Measurements from ENCODE around the gene MRGPRX4.
"Not testable (repeated sequence)": the region's sequence is repeated elsewhere in the genome, so short reads cannot be mapped to it uniquely, and the experiment has no call there.

Gene MRGPRX4

DNA sequence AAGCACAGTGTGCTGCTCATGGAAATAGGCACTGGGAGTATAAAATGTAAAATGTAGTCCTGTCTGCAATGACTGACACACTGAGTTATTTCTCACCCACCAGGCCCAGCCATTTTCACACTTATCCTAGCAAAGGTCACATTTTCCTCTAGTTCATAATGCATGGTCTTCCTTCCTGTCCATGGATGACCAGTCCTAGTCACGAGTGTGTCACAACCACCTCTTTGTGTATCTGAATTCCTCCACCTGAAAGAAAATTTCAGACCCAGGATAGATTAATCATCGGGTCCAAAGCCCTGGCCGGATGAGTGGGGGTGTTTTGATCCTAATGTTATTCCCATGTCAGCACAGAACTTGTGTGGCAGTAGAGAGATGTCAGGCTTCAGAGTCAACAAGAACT is at the start of gene MRGPRX4:
Gene MRGPRX4, plus strand, starts transcription at position 172 of the 400 bp plus-strand sequence. CDS start 420 bp downstream, outside the sequence.
- no peak for DNase-seq

DNA sequence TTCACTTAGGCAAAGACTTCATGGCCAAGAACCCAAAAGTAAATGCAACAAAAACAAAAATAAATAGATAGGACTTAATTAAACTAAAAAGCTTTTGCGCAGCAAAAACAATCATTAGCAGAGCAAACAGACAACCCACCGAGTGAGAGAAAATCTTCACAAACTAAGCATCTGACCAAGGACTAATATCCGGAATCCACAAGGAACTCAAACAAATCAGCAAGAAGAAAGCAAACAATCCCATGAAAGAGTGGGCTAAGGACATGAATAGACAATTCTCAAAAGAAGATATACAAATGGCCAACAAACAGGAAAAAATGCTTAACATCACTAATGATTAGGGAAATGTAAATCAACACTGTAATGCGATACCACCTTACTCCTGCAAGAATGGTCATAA is 41.5 kb upstream of the MRGPRX4 start:
- not testable (repeated sequence) for DNase-seq

DNA sequence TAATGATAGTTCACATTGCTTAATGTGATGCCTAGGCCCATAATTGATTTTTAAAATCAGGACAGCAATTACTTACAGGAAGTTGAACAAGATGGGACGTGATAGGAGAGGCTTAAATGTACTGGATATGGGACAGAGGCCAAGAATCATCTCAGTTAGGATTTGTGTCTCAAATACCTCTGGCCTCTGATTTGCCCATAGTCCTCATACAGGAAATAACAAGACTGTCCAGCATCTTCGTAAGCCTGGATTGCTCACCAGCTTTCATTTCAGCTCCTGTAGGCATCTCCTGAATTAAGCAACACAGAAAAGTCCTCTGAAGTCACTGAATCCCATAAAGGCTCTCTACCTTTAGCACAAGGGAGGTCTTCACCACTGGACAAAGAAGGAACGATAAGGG is 40.3 kb upstream of the MRGPRX4 start, which contains the start of gene MRGPRX3:
Gene MRGPRX3, plus strand, starts transcription at position 231 of the 400 bp plus-strand sequence. CDS start 4,632 bp downstream, outside the sequence.
- DNase-seq = no peak

DNA sequence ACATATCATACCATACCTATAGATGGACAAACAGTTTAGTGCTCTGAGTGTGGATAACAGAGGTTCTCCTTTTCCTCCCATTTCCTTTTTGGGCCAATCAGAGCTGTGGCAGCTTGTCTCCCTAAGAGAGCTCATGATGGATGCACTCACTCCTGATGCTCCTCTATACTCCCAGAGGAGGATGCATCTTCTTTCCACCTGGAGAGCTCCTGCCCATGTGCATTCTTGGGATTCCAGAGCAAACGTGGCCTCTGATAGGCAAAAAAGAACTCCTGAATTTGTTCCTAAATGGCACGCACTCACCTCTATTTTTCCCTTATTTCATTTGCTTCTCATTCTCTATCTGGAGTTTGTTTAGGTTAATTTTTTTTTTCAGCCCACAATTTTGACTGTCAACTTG is 37.3 kb upstream of the MRGPRX4 start:
- no peak for DNase-seq

DNA sequence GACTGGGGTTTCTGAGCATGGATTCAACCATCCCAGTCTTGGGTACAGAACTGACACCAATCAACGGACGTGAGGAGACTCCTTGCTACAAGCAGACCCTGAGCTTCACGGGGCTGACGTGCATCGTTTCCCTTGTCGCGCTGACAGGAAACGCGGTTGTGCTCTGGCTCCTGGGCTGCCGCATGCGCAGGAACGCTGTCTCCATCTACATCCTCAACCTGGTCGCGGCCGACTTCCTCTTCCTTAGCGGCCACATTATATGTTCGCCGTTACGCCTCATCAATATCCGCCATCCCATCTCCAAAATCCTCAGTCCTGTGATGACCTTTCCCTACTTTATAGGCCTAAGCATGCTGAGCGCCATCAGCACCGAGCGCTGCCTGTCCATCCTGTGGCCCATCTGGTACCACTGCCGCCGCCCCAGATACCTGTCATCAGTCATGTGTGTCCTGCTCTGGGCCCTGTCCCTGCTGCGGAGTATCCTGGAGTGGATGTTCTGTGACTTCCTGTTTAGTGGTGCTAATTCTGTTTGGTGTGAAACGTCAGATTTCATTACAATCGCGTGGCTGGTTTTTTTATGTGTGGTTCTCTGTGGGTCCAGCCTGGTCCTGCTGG is 35.3 kb upstream of the MRGPRX4 start:
- DNase-seq = no peak

DNA sequence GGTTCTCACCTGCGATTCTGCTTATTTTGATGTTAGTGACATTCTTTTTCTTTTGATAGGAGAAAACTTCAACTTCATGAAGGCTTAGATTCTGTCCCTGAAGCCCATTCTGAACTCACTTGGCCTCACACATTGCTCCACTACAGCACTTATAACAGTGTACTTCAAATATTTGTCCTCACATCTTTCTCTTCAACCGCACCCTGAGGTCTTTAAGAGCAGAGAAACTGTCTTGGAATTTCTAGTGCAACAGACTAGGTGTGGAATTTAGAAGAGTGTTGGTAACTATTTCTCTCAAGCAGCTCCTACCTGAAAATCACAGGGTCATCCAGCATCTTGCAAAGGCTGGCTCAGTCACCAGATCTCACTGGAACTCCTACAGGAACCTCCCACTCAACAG is 32.5 kb upstream of the MRGPRX4 start:
- DNase-seq = no peak

DNA sequence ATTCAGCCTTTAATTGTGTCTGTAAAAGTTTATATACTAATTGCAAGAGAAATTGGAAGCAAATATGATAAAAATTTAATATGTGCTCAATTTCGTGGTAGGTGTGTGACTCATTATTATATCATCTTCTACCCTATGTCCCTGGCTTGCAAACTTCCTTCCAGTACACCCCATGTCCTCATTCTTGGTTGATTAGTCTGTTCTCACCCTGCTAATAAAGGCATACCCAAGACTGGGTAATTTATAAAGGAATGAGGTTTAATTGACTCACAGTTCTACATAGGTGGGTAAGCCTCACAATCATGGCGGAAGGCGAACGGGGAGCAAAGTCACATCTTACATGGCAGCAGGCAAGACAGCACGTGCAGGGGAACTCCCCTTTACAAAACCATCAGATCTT is 28.4 kb upstream of the MRGPRX4 start:
- no peak for DNase-seq

DNA sequence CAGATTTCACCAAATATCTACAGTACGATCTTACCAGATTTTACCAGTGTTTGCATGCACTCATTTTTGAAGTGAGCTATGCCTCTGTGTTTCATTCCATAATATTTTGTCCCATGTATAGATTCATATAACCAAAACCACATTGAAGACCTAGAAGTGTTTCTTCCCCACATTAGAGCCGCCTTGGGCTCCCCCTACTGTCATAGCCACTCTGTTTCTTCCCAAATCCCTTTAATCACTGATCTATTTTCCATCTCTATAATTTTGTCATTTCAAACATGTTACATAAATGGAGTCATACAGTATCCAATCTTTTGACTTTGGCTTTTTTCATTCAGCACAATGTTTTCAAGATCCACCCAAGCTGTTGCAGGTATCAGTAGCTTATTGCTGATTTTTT is 27.6 kb upstream of the MRGPRX4 start:
- DNase-seq = no peak

DNA sequence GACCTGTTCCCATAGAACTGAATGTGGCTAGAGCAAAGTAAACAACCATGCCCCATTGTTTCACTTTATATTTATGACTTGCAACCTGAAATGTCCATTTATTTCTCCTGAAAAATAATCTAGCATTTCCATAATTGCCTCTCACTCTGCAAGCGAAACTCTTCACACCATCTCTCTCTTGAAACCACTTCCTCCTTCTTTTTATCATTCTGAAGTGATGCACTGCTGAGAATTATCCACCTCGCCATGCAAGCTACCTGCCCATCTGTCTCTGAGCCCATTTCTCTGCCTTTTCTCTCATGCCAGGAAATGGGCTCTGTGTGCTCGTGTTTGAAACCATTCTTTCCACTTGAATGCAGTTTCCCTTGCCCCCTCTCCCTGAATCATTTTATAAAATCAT is 26.8 kb upstream of the MRGPRX4 start:
- no peak for DNase-seq

DNA sequence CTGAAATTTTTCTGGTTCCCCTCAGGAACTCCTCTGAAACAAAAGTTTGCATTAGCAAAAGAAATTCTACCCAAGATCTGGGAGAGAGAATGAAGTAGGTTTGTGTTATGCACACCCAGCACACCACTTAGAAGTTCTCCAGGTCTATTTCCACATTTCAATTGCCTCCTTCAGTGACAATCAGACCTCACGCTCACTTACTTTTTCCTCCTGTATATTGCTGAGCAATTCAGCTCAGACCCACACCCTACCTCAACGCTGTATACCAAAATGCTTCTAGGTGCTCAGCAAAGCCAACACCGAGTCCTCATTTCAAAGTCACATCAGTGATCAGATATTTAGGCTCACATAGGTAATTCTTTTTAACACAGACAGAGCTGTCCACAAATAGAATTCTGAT is 21.1 kb upstream of the MRGPRX4 start:
- DNase-seq = no peak

DNA sequence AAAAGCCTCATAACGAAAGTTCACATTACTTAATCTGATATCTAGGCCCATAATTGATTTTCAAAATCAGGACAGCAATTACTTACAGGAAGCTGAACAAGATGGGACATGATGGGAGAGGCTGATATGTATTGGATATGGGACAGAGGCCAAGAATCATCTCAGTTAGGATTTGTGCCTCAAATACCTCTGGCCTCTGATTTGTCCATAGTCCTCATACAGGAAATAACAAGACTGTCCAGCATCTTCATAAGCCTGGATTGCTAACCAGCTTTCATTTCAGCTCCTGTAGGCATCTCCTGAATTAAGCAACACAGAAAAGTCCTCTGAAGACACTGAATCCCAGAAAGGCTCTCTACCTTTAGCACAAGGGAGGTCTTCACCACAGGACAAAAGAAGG is 4.3 kb upstream of the MRGPRX4 start:
- DNase-seq = no peak

DNA sequence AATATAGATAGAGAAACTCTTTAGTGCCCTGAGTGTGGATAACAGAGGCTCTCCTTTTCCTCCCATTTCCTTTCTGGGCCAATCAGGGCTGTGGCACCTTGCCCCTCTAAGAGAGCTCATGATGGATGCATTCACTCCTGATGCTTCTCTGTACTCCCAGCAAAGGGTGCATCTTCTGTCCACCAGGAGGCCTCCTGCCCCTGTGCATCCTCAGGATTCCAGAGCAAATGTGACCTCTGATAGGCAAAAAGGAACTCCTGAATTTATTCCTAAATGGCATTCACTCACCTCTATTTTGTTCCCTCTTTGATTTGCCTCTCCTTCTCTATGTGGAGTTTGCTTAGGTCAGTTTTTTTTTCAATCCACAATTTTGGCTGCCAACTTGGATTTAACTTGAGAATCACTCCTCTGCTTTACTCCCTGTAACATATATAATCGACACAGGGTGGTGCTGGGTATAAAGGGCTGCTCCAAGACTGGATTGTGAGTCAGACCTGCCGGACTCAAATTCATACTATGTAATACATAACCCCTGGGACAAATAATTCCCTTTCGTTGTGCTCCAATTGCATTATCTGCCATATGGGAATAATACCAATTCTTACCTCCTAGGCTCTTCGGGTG is 1.1 kb upstream of the MRGPRX4 start:
- no peak for DNase-seq

DNA sequence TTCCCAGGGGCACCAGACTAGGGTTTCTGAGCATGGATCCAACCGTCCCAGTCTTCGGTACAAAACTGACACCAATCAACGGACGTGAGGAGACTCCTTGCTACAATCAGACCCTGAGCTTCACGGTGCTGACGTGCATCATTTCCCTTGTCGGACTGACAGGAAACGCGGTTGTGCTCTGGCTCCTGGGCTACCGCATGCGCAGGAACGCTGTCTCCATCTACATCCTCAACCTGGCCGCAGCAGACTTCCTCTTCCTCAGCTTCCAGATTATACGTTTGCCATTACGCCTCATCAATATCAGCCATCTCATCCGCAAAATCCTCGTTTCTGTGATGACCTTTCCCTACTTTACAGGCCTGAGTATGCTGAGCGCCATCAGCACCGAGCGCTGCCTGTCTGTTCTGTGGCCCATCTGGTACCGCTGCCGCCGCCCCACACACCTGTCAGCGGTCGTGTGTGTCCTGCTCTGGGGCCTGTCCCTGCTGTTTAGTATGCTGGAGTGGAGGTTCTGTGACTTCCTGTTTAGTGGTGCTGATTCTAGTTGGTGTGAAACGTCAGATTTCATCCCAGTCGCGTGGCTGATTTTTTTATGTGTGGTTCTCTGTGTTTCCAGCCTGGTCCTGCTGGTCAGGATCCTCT is 709 bp downstream of the MRGPRX4 start:
- no peak for DNase-seq

DNA sequence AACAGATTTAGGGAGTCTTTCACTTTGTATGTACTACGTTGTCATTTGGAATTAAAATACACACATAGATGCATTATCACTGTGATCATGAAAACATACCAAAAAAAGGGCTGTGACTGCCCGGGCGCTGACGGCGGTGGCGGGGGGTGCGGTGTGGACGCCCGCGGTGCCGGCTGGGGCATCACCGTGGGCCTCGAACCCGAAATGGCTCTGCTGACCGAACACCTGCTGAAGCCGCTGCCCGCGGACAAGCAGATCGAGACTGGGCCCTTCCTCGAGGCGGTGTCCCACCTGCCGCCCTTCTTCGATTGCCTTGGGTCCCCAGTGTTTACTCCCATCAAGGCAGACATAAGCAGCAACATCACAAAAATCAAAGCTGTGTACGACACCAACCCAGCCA is 16.2 kb downstream of the MRGPRX4 start:
- no peak for DNase-seq

DNA sequence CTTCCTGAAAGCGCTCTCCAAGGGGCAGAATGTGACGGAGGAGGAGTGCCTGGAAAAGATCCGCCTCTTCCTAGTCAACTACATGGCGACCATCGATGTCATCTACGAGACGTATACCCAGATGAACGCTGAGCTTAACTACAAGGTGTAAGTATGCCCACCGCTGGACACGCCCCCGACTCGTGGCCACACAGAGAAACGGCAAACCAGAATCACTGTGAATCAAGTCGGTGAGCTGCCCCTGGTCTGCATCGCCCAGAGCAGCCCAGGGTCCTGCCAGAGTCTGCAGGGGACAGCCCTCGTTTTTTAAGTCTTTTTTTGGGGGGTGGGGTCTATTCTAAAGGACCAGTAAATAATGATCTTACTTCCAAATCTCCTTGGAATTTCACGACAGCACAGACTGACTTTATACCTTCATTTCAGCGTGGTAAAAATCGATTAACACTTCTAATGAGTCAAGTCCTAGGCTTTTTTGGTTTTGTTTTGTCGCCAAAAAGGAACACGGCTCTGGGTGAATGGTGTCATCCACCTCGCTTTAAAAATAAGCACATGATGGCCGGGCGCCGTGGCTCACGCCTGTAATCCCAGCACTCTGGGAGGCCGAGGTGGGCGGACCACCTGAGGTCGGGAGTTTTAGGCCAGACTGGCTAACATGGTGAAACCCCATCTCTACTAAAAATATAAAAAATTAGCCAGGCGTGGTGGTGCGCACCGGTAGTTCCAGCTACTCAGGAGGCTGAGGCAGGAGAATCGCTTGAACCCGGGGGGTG is 17.0 kb downstream of the MRGPRX4 start:
- DNase-seq = not testable (repeated sequence)

DNA sequence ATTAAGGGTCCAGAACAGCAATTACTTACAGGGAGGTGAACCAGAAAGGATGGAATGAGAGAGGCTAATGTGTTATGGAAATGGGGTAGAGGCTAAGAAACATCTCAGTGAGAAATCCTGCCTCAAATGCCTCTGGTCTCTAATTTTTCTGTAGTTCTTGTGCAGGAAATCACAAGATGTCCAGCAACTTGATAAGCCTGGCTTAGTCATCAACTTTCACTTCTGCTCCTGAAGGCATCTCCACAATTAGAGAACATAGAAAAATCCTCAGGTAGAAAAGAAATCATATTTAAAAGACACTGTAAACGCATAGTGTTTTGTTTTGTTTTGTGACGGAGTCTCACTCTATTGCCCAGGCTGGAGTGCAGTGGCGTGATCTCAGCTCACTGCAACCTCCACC is 18.7 kb downstream of the MRGPRX4 start:
- no peak for DNase-seq

DNA sequence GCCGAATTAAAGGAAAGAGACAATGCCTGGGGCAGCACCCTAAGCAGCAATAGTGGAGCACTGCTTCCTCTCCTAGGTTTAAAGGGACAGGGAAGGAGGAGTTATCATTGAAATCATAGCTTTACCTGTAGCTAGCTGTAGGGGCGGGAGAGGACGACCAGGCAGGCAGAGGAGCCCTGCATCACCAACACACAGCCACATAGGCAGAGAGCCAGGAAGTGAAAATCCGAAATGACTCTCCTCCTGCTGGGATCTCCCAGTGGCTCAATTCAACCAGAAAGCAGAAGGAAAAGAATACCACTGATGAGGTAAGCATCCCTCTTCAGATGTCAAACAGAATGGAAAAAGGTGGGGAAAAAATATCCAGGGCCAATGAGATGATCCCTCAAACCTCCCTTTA is 20.4 kb downstream of the MRGPRX4 start:
- no peak for DNase-seq

DNA sequence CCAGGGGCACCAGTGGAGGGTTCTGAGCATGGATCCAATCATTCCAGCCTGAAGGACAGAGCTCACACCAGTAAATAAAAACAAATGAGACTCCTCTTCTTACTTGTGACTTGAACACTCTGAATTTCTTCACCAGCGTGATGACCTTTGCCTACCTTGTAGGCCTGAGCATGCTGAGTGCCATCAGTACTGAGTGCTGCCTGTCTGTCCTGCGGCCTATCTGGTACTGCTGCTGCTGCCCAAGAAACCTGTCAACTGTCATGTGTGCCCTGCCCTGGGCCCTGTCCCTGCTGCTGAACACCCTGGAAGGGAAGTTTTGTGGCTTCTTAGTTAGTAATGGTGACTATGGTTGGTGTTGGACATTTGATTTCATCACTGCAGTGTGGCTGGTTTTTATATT is 23.9 kb downstream of the MRGPRX4 start:
- no peak for DNase-seq

DNA sequence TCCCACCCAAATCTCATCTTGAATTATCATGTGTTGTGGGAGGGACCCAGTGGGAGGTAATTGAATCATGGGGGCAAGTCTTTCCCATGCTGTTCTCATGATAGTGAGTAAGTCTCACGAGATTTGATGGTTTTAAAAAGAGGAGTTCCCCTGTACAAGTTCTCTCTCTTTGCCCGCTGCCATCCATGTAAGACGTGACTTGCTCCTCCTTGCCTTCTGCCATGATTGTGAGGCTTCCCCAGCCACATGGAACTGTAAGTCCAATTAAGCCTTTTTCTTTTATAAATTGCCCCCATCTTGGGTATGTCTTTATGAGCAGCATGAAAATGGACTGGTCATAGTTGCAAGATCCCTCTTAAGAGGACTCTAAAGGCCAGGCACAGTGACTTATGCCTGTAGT is 25.1 kb downstream of the MRGPRX4 start:
- not testable (repeated sequence) for DNase-seq

DNA sequence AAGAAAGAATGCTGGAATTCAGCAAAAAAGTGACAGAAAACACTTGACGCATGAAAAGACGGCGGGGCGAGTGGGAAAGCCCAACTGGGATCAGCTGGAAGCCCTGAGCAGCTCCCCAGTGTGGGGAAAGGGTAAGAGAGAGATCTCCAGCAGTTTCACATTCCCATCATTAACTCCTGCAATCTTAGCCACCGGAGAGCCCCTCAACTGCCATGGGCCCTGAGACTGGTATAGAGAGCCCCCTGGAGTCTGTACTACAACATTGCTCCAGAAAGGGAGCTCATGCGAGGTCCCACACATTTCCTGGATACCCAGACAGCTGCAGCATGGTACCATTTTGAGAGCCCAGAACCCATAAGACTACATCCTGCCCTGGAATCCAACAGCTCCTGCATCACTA is 31.1 kb downstream of the MRGPRX4 start:
- no peak for DNase-seq

DNA sequence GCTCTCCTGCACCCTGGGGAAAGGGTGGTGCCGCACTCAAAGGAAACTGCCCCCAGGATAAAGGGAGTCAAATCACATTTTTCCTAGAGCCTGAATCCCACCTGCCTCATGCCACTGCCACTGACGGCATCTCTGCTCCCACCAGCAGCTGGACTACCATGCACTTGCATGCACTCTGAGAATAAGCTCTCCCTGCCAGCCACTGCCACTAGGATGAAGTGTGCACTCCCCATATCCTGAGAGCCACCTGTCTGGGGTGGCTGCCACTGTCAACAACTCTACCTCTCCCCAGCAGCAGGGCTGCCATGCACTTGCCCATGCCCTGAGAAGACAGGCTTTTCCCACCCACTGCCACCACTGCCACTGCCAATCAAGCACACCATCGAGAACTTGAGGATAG is 31.6 kb downstream of the MRGPRX4 start:
- no peak for DNase-seq

DNA sequence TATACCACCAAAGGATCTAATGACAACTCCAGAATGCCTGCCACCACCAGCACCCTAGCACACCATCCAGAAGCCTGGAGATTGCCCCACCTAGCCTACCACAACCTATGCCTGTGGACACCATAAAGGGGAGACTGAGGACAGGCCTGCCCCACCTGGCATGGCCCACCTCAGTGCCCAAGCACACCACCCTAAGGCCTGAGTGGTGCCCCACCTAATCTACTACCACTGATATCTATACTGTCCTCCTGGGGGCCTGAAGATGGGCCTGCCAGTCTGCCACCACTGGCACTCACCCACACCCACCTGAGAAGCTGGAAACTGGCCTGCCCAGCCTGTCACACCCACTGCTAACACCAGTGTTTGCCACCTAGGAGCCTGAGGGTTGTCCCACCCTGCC is 32.1 kb downstream of the MRGPRX4 start:
- DNase-seq = no peak

DNA sequence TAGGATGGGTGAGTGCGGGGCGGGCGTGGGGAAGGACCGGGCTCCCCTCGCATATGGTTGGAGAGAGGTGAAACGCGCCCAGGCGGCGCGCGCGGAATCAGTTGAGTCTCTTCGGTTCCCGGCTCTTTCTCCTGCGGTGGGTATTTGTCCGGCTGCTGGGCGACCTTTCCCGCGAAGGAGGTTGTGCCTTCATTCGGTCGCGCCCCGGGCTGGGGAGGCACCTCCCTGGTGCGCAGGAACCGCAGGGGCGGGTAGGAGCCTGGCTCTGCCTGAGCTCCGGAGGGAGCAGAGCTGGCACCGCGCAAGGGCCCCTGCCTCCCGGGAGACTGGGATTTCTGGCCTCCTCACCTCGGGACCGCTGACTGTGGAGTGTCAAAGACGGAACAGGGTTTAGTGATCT is 36.4 kb downstream of the MRGPRX4 start:
- no peak for DNase-seq

All from NCI-H524 treated with DMSO at 0.1 percent for 48 hours (cell line).